Body of pancreas (tissue), 4 donors: Measurements from ENCODE around the gene CLDN2. TPM values are rescaled to one million over a fixed set of nuclear protein-coding genes. Genes with fewer than 3 reads are reported as not detected.

Experiments
- ATAC-seq: fragments of 150-250 bp; one replicate; pipeline ENCODE4 v1.9.1; 2016
- DNase-seq, 4 donors: peaks; one replicate each; pipeline ENCODE4 v3.0.0-alpha.2; 2019
- H3K27ac ChIP-seq, 4 donors: fragments of 200-600 bp; sonication (generic); 1 replicate in 3 of 4; 2 replicates in 1 of 4; pipeline versions ENCODE4 v1.5.1 to v1.6.1; 2016 to 2019; ENCODE audit warnings: mild to moderate bottlenecking in 1 of 4, mixed read lengths in 1 of 4, moderate library complexity in 1 of 4
- H3K27me3 ChIP-seq, 2 donors: fragments of 200-600 bp; sonication (generic); one replicate each; pipeline ENCODE4 v1.6.0; 2016; ENCODE audit warnings: mild to moderate bottlenecking in 1 of 2
- H3K36me3 ChIP-seq, 2 donors: fragments of 200-600 bp; sonication (generic); replicated peaks in 1 of 2; 2 replicates each; pipeline ENCODE4 v1.5.1; 2016; ENCODE audit warnings: low read depth in 2 of 2; ENCODE audit not compliant: insufficient read depth in 1 of 2
- H3K4me1 ChIP-seq: fragments of 200-600 bp; sonication (generic); one replicate; pipeline ENCODE4 v1.6.0; 2016
- H3K4me3 ChIP-seq, 2 donors: fragments of 200-600 bp; sonication (generic); 1 replicate in 1 of 2; 2 replicates in 1 of 2; pipeline ENCODE4 v1.5.1; 2016 to 2019
- H3K9me3 ChIP-seq, 3 donors: fragments of 200-600 bp; sonication (generic); 1 replicate in 2 of 3; 2 replicates in 1 of 3; pipeline ENCODE4 v1.5.1; 2016
- POLR2A ChIP-seq, 3 donors: fragments of 450-650 bp; IDR thresholded peaks; one replicate each; pipeline ENCODE4 v1.6.1; 2016; ENCODE audit warnings: antibody characterized with exemption in 3 of 3, mild to moderate bottlenecking in 2 of 3
- WGBS, 2 donors: methylation state at CpG; one replicate each; pipeline ENCODE4 v1.1.5; 2017; 5-methylcytosine and 5-hydroxymethylcytosine counted together
- intact Hi-C: fragments of 100-400 bp; cut with DNase I; formaldehyde crosslinking; loops from one replicate; pipeline ENCODE4 v1.15.1; 2023
- total RNA-seq, 2 donors: library from RNA; depleted of rRNA; stranded (reverse); fragments of >200 nt; gene quantifications; one replicate each; pipeline ENCODE4 v1.1.0, GENCODE V29; 2016
- TF ChIP-seq, protein P1 (sequence below), 7 experiments: fragments of 450-650 bp in 4 of 7; fragments of 200-600 bp in 3 of 7; sonication (generic) in 3 of 7; IDR thresholded peaks; one replicate each; pipeline ENCODE4 v1.5.1; 2016 to 2019; ENCODE audit warnings: antibody characterized with exemption in 7 of 7

The CLDN2 gene
- total RNA-seq, 2 donors from 2014 or later = 0.33 to 6.0 TPM

- ATAC-seq (peak; percentile 98), DNase-seq (peak; percentile 83 to 91 (median 89))
- Histone ChIP-seq H3K36me3 (no peaks in the 10 kb centered on the region), H3K27ac (peak overlapping the region in 3 of 4 donors; percentile 56 to 84 (median 79)), H3K27me3 (no peaks in the 10 kb centered on the region), H3K4me3 (no peak overlapping the region), H3K4me1 (peaks cover 42% of the 10 kb centered on the region), H3K9me3 (no peaks in the 10 kb centered on the region)
- WGBS, 2 donors = 18 to 19% methylated on average over 5 of the region's 5 CpGs
- TF ChIP-seq, protein P1, sequence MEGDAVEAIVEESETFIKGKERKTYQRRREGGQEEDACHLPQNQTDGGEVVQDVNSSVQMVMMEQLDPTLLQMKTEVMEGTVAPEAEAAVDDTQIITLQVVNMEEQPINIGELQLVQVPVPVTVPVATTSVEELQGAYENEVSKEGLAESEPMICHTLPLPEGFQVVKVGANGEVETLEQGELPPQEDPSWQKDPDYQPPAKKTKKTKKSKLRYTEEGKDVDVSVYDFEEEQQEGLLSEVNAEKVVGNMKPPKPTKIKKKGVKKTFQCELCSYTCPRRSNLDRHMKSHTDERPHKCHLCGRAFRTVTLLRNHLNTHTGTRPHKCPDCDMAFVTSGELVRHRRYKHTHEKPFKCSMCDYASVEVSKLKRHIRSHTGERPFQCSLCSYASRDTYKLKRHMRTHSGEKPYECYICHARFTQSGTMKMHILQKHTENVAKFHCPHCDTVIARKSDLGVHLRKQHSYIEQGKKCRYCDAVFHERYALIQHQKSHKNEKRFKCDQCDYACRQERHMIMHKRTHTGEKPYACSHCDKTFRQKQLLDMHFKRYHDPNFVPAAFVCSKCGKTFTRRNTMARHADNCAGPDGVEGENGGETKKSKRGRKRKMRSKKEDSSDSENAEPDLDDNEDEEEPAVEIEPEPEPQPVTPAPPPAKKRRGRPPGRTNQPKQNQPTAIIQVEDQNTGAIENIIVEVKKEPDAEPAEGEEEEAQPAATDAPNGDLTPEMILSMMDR (IDR thresholded peaks at IDR 0.05) = no peak
- no peak for TF ChIP-seq POLR2A (IDR thresholded peaks at IDR 0.05)
- intact Hi-C loops = no loop called here
Measured at GRCh38 chrX:106927700-106928099, 7.5 kb downstream of the CLDN2 start.

DNA sequence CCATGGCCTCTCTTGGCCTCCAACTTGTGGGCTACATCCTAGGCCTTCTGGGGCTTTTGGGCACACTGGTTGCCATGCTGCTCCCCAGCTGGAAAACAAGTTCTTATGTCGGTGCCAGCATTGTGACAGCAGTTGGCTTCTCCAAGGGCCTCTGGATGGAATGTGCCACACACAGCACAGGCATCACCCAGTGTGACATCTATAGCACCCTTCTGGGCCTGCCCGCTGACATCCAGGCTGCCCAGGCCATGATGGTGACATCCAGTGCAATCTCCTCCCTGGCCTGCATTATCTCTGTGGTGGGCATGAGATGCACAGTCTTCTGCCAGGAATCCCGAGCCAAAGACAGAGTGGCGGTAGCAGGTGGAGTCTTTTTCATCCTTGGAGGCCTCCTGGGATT, 8.0 kb downstream of the CLDN2 start:
- Histone ChIP-seq H3K27ac (peak overlapping the region in 3 of 4 donors; percentile 34 to 79 (median 60)), H3K4me3 (no peak overlapping the region), H3K4me1 (peaks cover 47% of the 10 kb centered on the region), H3K36me3 (no peaks in the 10 kb centered on the region), H3K9me3 (no peaks in the 10 kb centered on the region), H3K27me3 (no peaks in the 10 kb centered on the region)
- TF ChIP-seq, protein P1 (IDR thresholded peaks at IDR 0.05) = no peak
- no peak for TF ChIP-seq POLR2A (IDR thresholded peaks at IDR 0.05)
- 90 to 96% methylated on average over 2 to 3 of the region's 4 CpGs for WGBS, 2 donors
- peak; percentile 13 for ATAC-seq
- peak in 1 of 4 donors; percentile 19 for DNase-seq
- intact Hi-C loops = no loop called here

GRCh38 chrX:106931831-106932491, 11.8 kb downstream of the CLDN2 start:
- TF ChIP-seq, protein P1 (IDR thresholded peaks at IDR 0.05) = no peak
- no peak for TF ChIP-seq POLR2A (IDR thresholded peaks at IDR 0.05)
- DNase-seq (no peak), ATAC-seq (no peak)
- no peaks in the 10 kb centered on the region for H3K36me3 ChIP-seq
- intact Hi-C loops = no loop called here
- H3K9me3 ChIP-seq = no peaks in the 10 kb centered on the region
- peaks cover 53% of the 10 kb centered on the region for H3K4me1 ChIP-seq
- peak overlapping the region in 1 of 4 donors; percentile 40 for H3K27ac ChIP-seq
- no peaks in the 10 kb centered on the region for H3K27me3 ChIP-seq
- H3K4me3 ChIP-seq = no peak overlapping the region
- WGBS, 2 donors = 100% methylated on average over 3 of the region's 3 CpGs

GRCh38 chrX:106932492-106932923, 12.3 kb downstream of the CLDN2 start:
- no peak for TF ChIP-seq POLR2A (IDR thresholded peaks at IDR 0.05)
- TF ChIP-seq, protein P1 (IDR thresholded peaks at IDR 0.05) = no peak
- Histone ChIP-seq H3K4me3 (no peak overlapping the region), H3K9me3 (no peaks in the 10 kb centered on the region), H3K36me3 (no peaks in the 10 kb centered on the region), H3K27ac (peak overlapping the region in 1 of 4 donors; percentile 40), H3K27me3 (no peaks in the 10 kb centered on the region), H3K4me1 (peaks cover 47% of the 10 kb centered on the region)
- WGBS, 2 donors = 59 to 84% methylated on average over 4 of the region's 4 CpGs
- DNase-seq (no peak), ATAC-seq (no peak)
- intact Hi-C loops = no loop called here
